ENCODE results near the gene SRC. TPM values are rescaled to one million over a fixed set of nuclear protein-coding genes. Genes with fewer than 3 reads are reported as not detected.

The SRC gene
- total RNA-seq, 1 donor, result 24.1 TPM

DNA sequence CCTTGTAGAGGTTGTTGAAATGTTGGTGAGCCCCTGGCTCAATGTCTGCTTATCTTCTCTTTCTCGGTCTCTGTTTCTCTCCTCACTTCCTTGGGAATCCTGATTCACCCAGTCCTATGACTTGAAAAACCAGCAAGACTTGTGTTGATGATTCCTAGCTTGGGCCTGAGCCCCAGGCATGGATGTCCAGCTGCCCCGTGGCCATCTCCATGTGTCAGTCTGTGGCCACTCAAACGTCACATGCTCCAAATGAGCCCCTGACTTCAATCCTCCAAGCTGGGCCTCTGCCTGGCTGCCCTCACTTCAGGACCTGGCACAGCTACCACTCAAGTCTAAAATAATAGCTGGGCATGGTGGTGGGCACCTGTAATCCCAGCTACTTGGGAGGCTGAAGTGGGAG, 81.0 kb downstream of the SRC start:
- peaks cover 3% of the 10 kb centered on the region for H3K27me3 ChIP-seq (ENCODE audit: insufficient read depth, low read length)
- H3K4me1 ChIP-seq (ENCODE audit: insufficient read depth, low read length), result no peaks in the 10 kb centered on the region
- H3K4me3 ChIP-seq (ENCODE audit: low read length), result no peak overlapping the region
- no peaks in the 10 kb centered on the region for H3K9me3 ChIP-seq (ENCODE audit: low read depth, low read length)

DNA sequence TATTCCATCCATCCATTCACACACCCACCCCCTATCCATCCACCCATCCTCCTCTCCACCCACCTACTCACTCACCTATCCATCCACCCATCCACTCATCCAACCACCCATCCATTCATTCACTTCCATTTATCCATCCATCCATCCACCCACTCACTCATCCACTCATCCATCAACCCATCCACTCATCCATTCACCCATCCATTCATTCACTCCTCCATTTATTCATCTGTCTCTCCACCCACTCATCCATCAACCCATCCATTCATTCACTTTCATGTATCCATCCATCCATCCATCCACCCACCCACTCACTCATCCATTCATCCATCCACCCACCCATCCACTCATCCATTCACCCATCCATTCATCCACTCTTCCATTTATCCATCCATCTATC, 84.1 kb downstream of the SRC start:
- peaks cover 6% of the 10 kb centered on the region for H3K4me1 ChIP-seq (ENCODE audit: insufficient read depth, low read length)
- H3K27me3 ChIP-seq (ENCODE audit: insufficient read depth, low read length), result no peaks in the 10 kb centered on the region
- H3K9me3 ChIP-seq (ENCODE audit: low read depth, low read length), result no peaks in the 10 kb centered on the region
- no peak overlapping the region for H3K4me3 ChIP-seq (ENCODE audit: low read length)

DNA sequence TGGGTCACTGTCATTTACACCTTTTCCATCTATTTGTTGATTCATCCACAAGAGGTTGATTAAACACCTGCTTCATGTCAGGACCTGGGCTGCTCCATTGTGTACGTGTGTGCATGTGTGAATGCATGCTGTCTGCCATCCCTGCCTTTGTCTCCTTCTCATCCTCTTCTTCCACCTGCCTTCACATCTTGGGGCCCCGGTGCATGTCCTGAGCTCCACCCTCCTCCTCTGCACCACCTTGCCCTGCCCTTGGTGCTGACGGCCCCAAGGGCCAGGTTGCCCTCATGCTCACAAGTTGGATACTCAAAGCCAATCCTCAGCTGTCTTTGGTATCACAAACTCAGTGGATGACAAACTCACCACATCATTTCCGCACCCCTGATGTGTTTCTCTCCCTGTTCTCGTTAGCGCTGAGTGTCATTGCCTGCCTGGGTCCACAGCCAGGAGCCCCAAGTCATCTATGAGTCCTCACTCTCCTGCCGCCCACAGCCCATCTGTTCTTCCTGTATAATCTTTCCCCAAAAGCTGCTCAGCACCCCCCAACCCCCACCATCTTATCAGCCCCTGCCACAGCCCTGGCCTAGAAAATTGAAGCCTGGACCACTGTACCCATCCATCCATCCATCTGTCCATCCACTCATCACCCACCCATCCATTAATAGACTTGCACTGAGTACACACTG, 85.0 kb downstream of the SRC start:
- Histone ChIP-seq H3K4me3 (ENCODE audit: low read length) (no peak overlapping the region), H3K4me1 (ENCODE audit: insufficient read depth, low read length) (peaks cover 6% of the 10 kb centered on the region), H3K9me3 (ENCODE audit: low read depth, low read length) (no peaks in the 10 kb centered on the region), H3K27me3 (ENCODE audit: insufficient read depth, low read length) (no peaks in the 10 kb centered on the region)

DNA sequence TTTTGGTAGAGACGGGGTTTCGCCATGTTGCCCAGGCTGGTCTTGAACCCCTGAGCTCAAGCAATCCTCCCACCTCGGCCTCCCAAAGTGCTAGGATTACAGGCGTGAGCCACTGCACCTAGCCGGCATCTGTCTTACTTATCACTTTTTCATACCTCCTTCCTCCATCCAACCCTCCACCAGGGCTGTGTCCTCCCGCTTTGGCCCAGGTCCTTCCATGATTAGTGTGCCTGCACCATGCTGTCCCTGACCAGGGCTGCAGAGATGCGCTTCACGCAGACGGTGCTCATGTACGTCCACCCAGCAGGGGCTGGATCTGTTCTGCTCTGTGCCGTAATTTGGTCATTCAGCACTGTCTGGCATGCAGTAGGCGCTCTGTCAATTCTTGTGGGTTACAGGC, 85.8 kb downstream of the SRC start:
- H3K27me3 ChIP-seq (ENCODE audit: insufficient read depth, low read length), result no peaks in the 10 kb centered on the region
- no peak overlapping the region for H3K4me3 ChIP-seq (ENCODE audit: low read length)
- peaks cover 6% of the 10 kb centered on the region for H3K4me1 ChIP-seq (ENCODE audit: insufficient read depth, low read length)
- no peaks in the 10 kb centered on the region for H3K9me3 ChIP-seq (ENCODE audit: low read depth, low read length)

DNA sequence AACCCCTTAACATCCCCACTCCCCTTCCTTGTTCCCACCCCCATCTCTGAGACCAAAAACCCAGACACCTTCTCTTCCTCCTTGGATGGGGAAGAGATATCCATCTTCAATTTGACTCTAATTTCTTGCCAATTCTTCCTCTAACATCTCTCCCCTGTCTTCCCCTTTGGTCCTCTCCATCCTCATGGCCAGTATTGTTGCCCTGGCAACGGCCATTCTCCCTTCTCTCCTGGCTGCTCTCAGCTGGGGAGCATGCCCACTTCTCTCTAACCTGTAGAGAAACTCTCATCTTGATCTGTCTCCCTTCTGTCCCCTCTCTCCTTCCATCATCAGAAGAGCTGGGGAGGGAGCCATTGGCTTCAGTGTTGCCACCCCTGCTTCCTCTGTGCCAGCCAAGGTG, 86.7 kb downstream of the SRC start:
- Histone ChIP-seq H3K4me3 (ENCODE audit: low read length) (no peak overlapping the region), H3K27me3 (ENCODE audit: insufficient read depth, low read length) (no peaks in the 10 kb centered on the region), H3K9me3 (ENCODE audit: low read depth, low read length) (no peaks in the 10 kb centered on the region), H3K4me1 (ENCODE audit: insufficient read depth, low read length) (peaks cover 6% of the 10 kb centered on the region)

DNA sequence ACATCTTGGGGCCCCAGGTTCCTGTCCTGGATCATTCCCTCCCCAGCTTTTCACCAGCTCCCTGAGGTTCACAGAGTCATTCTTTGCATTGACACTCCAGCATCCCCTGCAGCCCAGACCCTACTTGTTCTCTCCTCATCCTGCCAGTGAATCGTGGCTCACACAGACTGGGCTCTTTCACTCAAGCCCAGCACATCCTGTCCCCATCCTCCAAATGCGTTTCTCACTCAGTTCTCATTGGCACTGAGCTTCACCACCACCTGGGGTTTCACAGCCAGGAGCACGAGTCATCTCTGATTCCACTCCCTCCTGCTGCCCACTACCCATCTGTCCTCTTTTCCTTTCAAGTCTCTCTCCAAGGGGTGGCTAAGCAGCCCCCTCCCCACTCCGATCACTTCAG, 89.7 kb downstream of the SRC start:
- Histone ChIP-seq H3K9me3 (ENCODE audit: low read depth, low read length) (no peaks in the 10 kb centered on the region), H3K4me3 (ENCODE audit: low read length) (no peak overlapping the region), H3K4me1 (ENCODE audit: insufficient read depth, low read length) (peaks cover 6% of the 10 kb centered on the region), H3K27me3 (ENCODE audit: insufficient read depth, low read length) (no peaks in the 10 kb centered on the region)

DNA sequence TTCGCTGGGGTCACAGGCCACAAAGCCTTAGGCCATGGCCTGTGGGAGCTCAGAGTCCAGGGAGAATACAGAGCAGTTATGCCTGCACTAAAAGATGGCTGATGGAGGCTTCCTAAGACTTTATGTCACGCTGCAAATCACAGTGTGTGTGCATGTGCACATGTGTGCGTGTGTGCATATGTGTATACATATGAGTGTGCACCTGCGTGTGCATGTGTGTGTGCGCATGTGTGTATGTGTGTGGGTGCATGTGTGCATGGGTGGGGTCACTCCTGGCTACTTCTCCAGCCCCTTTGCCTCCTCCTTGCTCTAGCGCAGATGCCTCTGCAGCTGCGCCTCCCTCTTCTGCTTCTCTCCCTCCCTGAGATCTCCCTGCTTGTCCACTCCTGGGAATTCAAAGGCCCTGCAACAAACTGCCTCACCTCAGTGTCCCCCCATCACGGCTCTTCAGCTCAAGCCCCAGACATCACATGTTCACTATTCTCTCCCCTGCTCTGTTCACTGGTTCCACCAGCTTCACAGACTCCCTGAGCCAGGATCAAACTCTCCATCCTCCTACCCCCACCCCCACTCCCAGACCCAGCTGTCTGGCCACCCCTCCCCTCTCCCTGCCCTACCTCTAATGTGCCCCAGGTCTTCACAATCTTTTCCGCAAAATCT, 90.7 kb downstream of the SRC start:
- Histone ChIP-seq H3K27me3 (ENCODE audit: insufficient read depth, low read length) (no peaks in the 10 kb centered on the region), H3K4me3 (ENCODE audit: low read length) (no peak overlapping the region), H3K9me3 (ENCODE audit: low read depth, low read length) (no peaks in the 10 kb centered on the region), H3K4me1 (ENCODE audit: insufficient read depth, low read length) (peaks cover 6% of the 10 kb centered on the region)

DNA sequence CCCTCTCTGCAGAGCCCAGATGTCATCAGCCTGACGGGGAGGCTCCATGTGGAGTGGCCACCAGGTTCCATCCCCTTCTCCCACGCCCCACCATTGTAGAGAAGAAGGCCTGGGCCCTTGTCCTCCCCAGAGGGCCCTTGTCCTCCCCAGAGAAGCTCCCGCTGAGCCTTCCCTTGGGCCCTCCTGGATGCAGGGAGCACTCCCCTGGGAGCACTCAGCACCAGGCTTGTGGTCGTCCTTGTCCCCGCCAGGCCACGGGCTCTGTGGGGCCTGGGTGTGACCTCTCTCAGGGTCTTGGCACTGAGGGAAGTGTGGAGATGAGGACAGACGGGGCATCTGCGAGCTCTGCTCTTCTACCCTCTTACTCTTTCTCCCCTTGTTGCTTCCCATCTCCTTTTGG, 91.7 kb downstream of the SRC start:
- H3K4me1 ChIP-seq (ENCODE audit: insufficient read depth, low read length), result peaks cover 6% of the 10 kb centered on the region
- H3K4me3 ChIP-seq (ENCODE audit: low read length), result no peak overlapping the region
- no peaks in the 10 kb centered on the region for H3K27me3 ChIP-seq (ENCODE audit: insufficient read depth, low read length)
- no peaks in the 10 kb centered on the region for H3K9me3 ChIP-seq (ENCODE audit: low read depth, low read length)

DNA sequence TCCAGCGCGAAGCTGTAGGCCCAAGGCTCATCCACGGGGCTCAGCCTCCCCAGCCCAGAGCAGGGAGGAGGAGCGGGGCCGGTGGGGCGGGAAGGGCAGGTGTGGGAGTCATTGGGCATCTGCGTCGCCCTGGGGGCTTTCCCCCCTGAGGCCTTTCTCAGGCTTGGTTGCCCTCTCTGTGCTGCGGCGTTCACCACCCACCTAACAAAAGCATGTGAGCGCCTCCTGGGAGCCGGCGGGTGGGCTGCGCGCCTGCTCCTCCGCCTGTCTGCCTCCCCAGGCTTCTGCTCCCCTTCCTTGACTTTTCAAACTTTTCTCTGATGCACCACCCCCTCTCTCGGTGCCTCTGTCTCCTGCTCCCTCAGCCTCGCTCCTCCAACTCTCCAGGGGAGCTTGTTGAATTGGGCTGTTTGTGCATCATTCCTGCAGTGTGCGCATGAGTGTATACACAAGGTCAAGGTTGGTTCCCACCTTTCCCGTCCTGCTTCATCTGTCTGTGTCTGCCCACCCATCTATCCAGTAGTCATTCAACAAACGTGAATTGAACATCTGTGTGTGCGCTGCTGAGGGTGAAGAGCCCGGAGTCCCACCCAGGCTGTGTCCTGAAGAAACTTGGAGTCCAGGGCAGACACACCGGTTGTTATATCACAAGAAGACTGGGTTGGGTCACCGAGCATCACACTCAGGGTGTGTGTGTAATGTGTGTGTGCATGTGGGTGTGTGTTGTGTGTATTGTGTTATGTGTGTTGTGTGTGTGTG, 92.7 kb downstream of the SRC start:
- Histone ChIP-seq H3K4me3 (ENCODE audit: low read length) (no peak overlapping the region), H3K9me3 (ENCODE audit: low read depth, low read length) (no peaks in the 10 kb centered on the region), H3K4me1 (ENCODE audit: insufficient read depth, low read length) (no peaks in the 10 kb centered on the region), H3K27me3 (ENCODE audit: insufficient read depth, low read length) (no peaks in the 10 kb centered on the region)

DNA sequence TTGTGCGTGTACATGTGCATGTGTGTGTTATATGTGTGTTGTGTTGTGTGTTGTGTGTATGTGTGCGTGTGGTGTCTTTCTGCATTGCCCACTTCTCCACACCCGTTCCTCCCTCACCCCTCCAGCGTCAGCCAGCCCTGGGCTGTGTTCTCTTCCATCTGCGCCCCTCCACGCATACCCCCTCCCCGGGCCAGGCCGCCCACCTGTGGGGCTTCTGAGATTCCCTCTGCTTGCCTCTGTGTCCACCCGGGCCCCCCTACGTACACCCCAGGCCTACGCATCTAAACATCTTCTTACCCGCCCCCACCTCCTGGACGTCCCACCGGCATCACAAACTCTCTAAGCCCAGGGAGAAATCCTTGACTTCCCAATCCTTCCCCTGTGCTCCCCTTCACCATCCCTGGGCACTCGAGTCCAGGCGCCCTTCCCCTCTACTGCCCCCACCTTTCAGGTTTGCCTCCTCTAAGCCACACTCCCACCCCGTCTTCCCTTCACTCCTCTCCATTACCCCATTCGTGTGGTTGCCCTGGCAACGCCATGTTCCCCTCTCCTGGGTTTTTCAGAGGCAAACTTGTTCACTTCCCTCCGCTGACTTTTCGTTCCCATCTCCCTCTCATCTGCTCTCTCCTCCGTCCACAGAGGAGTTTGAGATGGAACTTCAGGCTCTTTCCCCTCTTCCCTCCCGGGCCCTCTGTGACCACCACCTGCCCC, 93.4 kb downstream of the SRC start:
- Histone ChIP-seq H3K27me3 (ENCODE audit: insufficient read depth, low read length) (no peaks in the 10 kb centered on the region), H3K4me3 (ENCODE audit: low read length) (no peak overlapping the region), H3K9me3 (ENCODE audit: low read depth, low read length) (no peaks in the 10 kb centered on the region), H3K4me1 (ENCODE audit: insufficient read depth, low read length) (no peaks in the 10 kb centered on the region)

DNA sequence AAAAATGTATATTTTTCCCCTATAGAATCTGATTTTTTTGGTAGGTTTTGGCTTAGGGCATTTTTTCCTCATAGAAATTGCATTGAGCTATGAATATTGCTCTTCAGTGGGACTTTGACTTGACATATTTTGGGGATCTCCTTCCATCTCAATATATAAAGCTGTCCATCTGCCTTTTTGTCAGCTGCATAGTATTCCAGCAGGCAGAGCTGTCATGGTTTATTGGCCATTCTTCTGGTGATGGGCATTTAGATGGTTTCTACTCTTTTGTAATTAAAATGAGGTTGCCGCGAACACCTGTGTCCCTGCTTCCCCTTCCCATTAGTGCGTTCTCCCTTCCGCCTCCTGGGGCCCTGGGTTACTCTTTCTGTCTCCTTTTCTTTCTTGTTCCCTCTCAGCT, 95.1 kb downstream of the SRC start:
- no peaks in the 10 kb centered on the region for H3K9me3 ChIP-seq (ENCODE audit: low read depth, low read length)
- no peak overlapping the region for H3K4me3 ChIP-seq (ENCODE audit: low read length)
- H3K4me1 ChIP-seq (ENCODE audit: insufficient read depth, low read length), result no peaks in the 10 kb centered on the region
- H3K27me3 ChIP-seq (ENCODE audit: insufficient read depth, low read length), result no peaks in the 10 kb centered on the region

DNA sequence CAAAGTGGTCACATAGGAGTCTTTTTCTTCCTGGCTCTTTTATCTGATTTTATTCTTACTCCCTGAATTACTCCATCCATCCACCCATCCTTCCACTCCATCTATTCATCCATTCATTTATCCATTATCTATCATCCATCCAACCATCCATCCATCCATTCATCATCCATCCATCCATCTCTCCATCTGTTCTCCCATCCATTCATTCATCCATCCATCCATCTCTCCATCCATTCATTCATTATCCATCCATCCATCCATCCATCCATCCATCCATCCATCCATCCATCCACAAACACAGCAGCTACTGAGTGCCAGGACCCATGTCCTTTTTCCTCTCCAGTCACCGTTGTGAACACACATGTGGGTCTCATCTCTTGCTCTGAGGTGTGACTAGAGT, 96.6 kb downstream of the SRC start:
- H3K4me1 ChIP-seq (ENCODE audit: insufficient read depth, low read length), result no peaks in the 10 kb centered on the region
- no peaks in the 10 kb centered on the region for H3K9me3 ChIP-seq (ENCODE audit: low read depth, low read length)
- no peak overlapping the region for H3K4me3 ChIP-seq (ENCODE audit: low read length)
- H3K27me3 ChIP-seq (ENCODE audit: insufficient read depth, low read length), result no peaks in the 10 kb centered on the region

DNA sequence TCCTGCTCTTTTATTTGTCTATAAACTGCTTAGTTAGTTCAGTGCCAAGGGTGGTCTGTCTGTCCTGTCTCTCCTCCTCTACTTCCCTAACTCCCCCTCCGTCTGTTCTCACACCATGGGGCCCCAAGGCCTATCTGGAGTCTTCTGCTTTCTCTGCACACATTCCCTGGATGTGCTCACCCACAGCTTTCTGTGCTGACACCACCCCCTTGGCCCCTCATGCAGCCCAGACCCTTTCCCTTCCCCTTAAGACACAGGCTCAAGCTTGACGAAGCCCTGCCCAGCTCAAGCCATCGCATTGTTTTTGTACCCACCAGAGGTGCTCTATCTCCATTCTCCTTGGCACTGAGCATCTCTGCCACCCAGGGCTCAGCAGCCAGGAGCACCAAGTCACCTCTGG, 97.0 kb downstream of the SRC start:
- Histone ChIP-seq H3K27me3 (ENCODE audit: insufficient read depth, low read length) (no peaks in the 10 kb centered on the region), H3K9me3 (ENCODE audit: low read depth, low read length) (no peaks in the 10 kb centered on the region), H3K4me1 (ENCODE audit: insufficient read depth, low read length) (no peaks in the 10 kb centered on the region), H3K4me3 (ENCODE audit: low read length) (no peak overlapping the region)

DNA sequence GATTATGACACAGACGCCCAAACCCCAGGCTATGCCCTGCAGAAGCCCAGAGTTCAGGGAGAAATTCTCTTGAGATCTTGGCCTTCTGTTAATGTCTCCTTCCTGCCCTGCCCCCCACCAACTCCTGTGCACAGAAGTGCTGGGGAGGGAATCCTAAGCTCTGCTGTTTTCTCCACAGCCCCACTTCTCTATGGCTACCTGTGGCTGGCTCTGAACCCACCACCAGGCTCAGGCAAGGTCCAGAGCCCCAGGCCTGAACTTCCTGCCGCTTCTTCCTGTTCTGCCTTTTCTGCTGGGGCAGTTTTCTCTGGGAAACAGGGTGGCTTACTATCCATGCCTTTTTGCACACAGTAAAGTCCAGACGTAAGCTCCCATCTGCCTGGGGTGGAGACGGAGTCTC, 97.7 kb downstream of the SRC start:
- H3K4me3 ChIP-seq (ENCODE audit: low read length), result no peak overlapping the region
- no peaks in the 10 kb centered on the region for H3K27me3 ChIP-seq (ENCODE audit: insufficient read depth, low read length)
- no peaks in the 10 kb centered on the region for H3K9me3 ChIP-seq (ENCODE audit: low read depth, low read length)
- no peaks in the 10 kb centered on the region for H3K4me1 ChIP-seq (ENCODE audit: insufficient read depth, low read length)

DNA sequence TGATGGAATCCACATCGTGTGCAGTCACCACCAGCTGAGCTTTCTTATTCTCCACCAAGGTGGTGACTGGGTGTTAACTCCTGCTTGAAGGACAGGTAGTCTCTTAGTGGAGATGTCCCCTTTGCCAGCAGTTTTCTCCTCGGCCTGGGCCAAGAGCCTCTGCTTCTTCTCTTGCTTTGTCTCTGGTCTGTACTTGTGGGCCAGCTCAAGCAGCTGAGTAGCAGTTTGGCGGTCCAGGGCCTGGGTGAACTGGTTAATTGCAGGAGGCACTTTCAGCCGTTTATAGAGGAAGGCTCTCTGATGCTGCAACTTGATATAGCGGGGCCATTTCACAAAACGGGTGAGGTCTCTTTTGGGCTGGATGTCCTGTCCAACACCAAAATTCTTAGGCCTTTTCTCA, 99.1 kb downstream of the SRC start:
- H3K4me1 ChIP-seq (ENCODE audit: insufficient read depth, low read length), result no peaks in the 10 kb centered on the region
- H3K4me3 ChIP-seq (ENCODE audit: low read length), result no peak overlapping the region
- no peaks in the 10 kb centered on the region for H3K27me3 ChIP-seq (ENCODE audit: insufficient read depth, low read length)
- no peaks in the 10 kb centered on the region for H3K9me3 ChIP-seq (ENCODE audit: low read depth, low read length)
